ENCODE measurements around the gene TREX2. TPM values are rescaled to one million over a fixed set of nuclear protein-coding genes. Genes with fewer than 3 reads are reported as not detected.
A peak's percentile ranks its signal among the peaks of the same experiment; 100 is the strongest.

TREX2 gene
- total and polyA plus RNA-seq, 2 of the 8 experiments (the other 6 are each of a cell fraction or from before 2014, with no cell fraction given) = 0.71 to 0.80 TPM

DNA sequence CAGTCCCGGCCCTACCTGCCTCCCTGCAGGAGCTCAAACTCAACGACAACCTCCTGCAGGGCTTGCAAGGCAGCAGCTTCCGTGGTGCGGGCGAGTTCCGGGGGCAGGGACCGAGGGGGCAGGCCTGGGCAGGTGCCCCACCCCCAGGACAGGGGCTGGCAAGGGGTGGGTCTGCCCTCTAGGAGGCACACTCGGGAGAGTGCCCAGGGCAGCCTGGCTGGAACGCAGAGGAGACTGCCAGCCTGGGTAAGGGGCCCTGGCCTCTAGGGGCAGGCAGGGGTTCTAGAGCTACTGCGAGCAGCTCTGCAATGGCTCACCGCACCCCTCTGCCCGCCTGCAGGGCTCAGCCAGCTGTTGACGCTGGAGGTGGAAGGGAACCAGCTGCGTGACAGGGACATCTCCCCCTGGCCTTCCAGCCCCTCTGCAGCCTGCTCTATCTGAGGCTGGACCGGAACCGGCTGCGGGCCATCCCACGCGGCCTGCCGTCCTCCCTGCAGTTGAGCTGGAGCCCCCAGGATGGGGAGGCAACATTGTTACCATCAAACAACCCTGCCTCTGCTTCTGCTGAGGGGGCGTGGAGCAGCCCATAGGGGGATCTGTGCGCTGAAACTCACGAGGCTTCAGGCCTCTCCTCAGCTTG lies 36.6 kb upstream of the TREX2 start:
- Histone ChIP-seq H3K79me1 (ENCODE audit: low read depth, low read length) (no peaks in the 10 kb centered on the region), H2BK12ac (ENCODE audit: low read depth, low read length) (no peak overlapping the region), H3K56ac (replicated peaks; ENCODE audit: insufficient read length, low read depth, low read length) (no peak overlapping the region), H2BK20ac (ENCODE audit: low read length) (no peak overlapping the region), H2BK15ac (ENCODE audit: low read length) (no peak overlapping the region), H4K8ac (ENCODE audit: extremely low read depth, insufficient read depth, low read length) (no peak overlapping the region; the same call in 1 of the 2 replicates), H4K5ac (ENCODE audit: insufficient read length, low read depth, low read length) (no peak overlapping the region), H2BK5ac (ENCODE audit: low read depth, low read length) (no peak overlapping the region), H3K14ac (ENCODE audit: insufficient read length) (no peak overlapping the region), H3K4ac (replicated peaks; ENCODE audit: insufficient read length, low read depth, low read length) (no peak overlapping the region), H3K23ac (ENCODE audit: insufficient read length) (no peak overlapping the region), H3K4me1 (replicated peaks in 1 of 4; ENCODE audit: control insufficient read depth in 3 of 4, insufficient read depth in 4 of 4, low read length in 3 of 4) (peaks cover 0 to 4% (median under 1%) of the 10 kb centered on the region in 4 experiments; a peak in 2 of 7 replicates), H3K9me3 (ENCODE audit: insufficient read depth in 2 of 2, low read depth in 1 of 2, low read length in 1 of 2) (no peaks in the 10 kb centered on the region), H3K9ac (replicated peaks in 1 of 4; ENCODE audit: extremely low read depth in 1 of 4, low read depth in 3 of 4, low read length in 3 of 4) (no peak overlapping the region), H3K23me2 (ENCODE audit: low read depth, low read length) (no peaks in the 10 kb centered on the region), H4K20me1 (replicated peaks in 1 of 2; ENCODE audit: control insufficient read depth in 1 of 2, insufficient read depth in 2 of 2, low read length in 2 of 2) (no peaks in the 10 kb centered on the region), H2AK5ac (ENCODE audit: low read depth, low read length) (no peak overlapping the region), H4K91ac (replicated peaks; ENCODE audit: insufficient read length, low read length) (no peak overlapping the region), H3K79me2 (ENCODE audit: control insufficient read depth in 1 of 2, insufficient read depth in 2 of 2, low read length in 2 of 2) (no peaks in the 10 kb centered on the region), H2BK120ac (replicated peaks; ENCODE audit: low read depth, low read length) (no peak overlapping the region), H3K36me3 (ENCODE audit: control insufficient read depth in 2 of 4, insufficient read depth in 4 of 4, low read length in 3 of 4) (no peaks in the 10 kb centered on the region), H3K4me3 (ENCODE audit: extremely low read depth in 1 of 4, insufficient read depth in 2 of 4, low read depth in 3 of 4, low read length in 4 of 4) (no peak overlapping the region), H3K4me2 (ENCODE audit: insufficient read depth in 1 of 2, low read depth in 2 of 2, low read length in 2 of 2) (no peak overlapping the region), H3K27ac (ENCODE audit: low read depth, low read length) (no peak overlapping the region), H3K18ac (ENCODE audit: extremely low read depth, low read length) (no peak overlapping the region), H3K27me3 (replicated peaks in 1 of 4; ENCODE audit: control insufficient read depth in 3 of 4, extremely low read depth in 1 of 4, insufficient read depth in 3 of 4, low read length in 3 of 4) (no peaks in the 10 kb centered on the region), H2AFZ (ENCODE audit: low read length) (no peak overlapping the region)
- FAIRE-seq (no peak), DNase-seq (ENCODE audit: low read depth in 1 of 2, low spot score in 2 of 2) (no peak)
- TF ChIP-seq RBBP5 (IDR thresholded peaks at IDR 0.05; ENCODE audit: borderline replicate concordance, low read depth, low read length) = no peak
- TF ChIP-seq, protein P1, sequence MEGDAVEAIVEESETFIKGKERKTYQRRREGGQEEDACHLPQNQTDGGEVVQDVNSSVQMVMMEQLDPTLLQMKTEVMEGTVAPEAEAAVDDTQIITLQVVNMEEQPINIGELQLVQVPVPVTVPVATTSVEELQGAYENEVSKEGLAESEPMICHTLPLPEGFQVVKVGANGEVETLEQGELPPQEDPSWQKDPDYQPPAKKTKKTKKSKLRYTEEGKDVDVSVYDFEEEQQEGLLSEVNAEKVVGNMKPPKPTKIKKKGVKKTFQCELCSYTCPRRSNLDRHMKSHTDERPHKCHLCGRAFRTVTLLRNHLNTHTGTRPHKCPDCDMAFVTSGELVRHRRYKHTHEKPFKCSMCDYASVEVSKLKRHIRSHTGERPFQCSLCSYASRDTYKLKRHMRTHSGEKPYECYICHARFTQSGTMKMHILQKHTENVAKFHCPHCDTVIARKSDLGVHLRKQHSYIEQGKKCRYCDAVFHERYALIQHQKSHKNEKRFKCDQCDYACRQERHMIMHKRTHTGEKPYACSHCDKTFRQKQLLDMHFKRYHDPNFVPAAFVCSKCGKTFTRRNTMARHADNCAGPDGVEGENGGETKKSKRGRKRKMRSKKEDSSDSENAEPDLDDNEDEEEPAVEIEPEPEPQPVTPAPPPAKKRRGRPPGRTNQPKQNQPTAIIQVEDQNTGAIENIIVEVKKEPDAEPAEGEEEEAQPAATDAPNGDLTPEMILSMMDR (IDR thresholded peaks at IDR 0.05; ENCODE audit: control extremely low read depth in 1 of 3, insufficient read depth in 1 of 3, low read depth in 1 of 3, low read length in 3 of 3) = peak in 2 of 3 experiments; percentile 6 to 8; a peak in 2 of 4 replicates
- POLR2A ChIA-PET (ENCODE audit: partially characterized antibody) = no interaction called here
- WGBS, 2 experiments (ENCODE audit: extremely low coverage in 1 of 2, insufficient coverage in 1 of 2, insufficient read length in 1 of 2, insufficient replicate concordance in 2 of 2, low coverage in 1 of 2, low lambda C conversion rate in 2 of 2, missing lambda C conversion rate in 1 of 2) = 82% methylated on average over 6 of the region's 23 CpGs; no CpG with 5 or more reads in 1 of the 2 experiments
- CTCF ChIA-PET (ENCODE audit: partially characterized antibody) = interaction anchor here (0.8 to 4.3 kb wide), 6 partner anchors 8 to 42 kb away, joined by 3 to 39 read pairs (median 3); partner anchors contain the start of gene HAUS7

All from H1 (cell line).